ENCODE measurements around the gene TGFBR3L.
A peak's percentile ranks its signal among the peaks of the same experiment; 100 is the strongest.
"Not testable (repeated sequence)": the region's sequence is repeated elsewhere in the genome, so short reads cannot be mapped to it uniquely, and the experiment has no call there.

The TGFBR3L gene

DNA sequence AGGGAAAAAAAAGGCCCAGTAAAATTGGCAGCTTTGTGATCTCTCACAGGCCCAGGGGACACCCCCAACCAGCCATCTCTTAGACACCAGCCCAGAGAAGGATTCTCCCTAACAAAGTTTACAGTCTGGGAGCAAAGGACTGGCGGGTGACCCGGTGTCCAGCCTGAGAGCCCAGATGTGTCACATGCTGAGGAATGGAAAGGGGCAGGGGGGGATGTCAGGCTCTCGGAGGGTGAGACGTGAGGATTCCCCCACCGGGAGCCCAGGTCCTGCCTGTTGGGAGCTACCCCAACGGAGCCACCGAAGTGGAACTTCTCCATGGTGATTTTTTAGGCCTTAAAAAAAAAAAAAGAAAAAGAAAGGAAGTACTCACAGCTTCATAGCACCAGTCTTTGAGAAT is 16.1 kb downstream of the TGFBR3L start:
- no peak for DNase-seq

DNA sequence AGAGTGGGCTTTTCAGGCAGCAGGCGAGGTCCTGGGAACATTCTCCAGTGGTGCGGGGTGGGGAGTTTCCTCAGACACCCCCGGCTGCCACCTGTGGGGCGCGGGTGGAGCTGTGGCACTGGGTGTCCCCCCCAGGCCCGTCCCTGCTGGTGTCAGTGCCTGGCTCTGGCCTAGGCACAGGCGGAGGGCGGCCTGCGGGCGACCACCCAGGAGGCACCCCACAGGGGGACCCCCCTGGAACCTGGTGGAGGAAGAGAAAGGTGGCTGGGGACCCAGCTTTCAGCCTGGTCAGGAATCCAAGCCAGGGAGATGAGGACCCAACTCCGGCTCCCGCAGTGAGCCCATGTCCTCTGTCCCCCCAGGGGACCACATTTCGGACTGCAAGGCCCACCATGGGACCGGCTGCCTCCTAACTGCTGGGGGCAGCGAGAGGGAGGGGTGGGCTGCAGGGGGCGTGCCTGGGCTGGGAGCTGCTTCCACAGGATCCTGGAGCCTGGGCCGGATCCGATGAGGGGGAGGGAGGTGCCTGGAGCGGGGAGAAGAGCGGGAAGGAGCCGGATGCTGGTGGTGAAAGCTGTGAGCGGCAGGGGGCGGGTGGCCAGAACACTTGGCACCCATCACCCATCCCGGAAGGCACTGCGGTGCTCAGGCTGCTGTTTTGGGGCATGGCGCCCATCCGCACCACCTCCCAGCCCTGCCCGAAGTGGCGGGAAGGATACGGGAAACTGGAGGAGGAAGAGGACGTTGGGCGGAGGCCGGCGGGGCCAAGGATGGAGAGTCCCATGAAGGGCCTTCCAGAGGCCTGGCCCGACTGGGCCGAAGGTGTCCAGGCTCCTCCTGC is 16.8 kb downstream of the TGFBR3L start:
- no peak for DNase-seq

DNA sequence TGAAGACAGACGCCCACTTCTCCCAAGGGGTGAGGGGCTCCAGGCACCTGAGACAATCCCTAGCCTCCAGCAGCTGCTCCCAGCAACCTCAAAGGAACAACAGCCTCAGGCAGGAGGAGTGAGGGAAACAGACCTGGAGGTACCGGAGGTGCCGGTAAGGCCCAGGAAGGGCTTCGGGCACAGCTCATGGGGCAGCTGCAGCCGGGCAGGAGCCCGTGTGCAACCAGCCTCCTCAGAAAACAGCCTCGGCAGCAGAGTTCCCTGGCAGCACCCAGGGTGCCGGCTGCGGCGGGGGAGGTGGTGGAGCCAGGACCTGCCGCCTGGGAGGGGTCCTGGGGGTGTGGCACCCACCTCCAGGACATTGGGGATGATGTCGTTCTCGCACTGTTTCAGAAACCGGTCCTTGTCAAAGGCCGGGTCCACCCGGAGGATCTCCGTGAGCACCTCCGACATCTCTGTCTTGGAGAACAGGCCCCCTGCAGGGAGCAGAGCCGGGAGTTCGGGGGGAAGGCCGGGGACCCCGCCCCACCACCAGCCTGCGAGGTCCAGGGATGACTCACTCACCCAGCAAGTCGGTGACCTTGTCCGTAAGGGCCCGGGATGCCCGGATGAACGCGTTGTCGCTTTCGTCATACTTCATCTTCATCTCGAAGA is 17.8 kb downstream of the TGFBR3L start:
- DNase-seq = no peak

DNA sequence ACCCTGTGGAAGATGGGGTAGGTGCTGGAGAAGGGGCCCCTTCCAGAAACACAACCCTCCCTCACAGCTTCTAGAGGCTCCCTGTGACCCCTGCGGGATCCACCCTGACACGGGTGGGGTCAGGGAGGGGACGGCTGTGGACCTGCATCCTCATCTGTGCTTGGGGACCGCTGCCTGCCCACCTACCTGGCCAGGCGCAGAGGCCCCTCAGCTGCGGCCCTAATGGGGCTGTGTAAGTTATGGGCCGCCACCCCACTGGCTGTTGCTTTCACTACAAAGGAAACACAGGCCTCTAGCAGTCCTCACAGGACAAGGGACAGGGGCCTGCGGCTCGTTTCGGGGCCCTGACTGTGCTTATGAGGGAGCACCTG is 18.3 kb downstream of the TGFBR3L start:
- DNase-seq = no peak

DNA sequence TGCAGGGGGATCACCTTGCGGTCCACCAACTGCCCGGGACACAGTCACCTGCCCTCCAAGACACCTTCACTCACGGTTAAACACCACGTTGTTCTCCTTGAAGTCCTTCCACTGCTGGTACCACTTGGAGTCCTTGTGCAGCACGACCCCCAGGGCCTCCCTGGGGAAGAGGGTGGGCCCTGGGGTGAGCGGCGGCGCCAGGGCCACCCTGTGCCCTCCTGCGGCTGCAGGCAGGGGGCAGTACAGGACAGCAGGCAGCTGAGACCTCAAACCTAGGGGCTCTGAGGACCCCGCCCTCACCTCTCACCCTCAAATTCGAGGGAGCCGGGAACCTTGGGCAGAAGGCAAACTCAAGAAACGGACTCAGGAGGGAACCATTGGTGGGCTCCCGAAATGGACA is 18.8 kb downstream of the TGFBR3L start:
- no peak for DNase-seq

DNA sequence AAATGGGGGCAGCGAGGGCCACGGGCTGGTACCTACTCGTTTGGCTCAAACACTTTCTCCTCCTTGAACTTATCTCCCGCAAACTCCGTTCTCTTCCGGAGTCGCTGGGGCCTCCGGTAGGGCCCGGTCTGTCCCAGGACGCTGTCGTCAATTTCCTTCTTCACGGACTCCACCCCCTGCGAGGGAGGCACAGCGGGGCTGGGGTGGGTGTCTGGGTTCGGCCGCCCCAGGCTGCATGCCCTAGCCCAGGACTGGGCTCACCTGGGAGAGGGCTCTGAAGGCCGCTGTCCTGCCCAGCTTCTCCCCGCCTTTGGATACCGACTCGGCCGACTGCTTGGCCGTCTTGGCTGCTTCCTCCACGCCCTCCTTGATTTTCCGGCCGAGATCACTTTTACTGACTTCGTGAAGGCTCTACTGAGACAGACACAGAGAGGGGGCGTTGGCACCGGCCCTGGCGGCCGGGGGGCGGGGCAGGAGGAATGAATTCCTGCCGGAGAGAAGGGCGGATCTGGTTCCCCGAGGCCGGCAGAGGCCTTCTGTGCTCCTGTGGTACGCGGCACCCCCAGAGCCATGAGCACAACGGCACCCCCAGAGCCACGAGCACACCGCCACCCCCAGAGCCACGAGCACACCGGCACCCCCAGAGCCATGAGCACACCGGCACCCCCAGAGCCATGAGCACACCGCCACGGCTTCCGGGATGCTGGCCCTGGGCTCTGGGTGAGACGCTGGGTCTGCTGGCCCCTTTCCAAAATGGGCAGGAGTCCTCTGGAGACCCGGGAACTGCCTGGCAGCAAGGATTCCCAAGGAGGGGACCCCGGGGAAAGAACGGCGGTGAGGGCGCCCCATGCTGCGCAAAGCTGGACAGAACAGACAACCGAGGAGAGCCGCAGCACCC is 19.4 kb downstream of the TGFBR3L start:
- no peak for DNase-seq

DNA sequence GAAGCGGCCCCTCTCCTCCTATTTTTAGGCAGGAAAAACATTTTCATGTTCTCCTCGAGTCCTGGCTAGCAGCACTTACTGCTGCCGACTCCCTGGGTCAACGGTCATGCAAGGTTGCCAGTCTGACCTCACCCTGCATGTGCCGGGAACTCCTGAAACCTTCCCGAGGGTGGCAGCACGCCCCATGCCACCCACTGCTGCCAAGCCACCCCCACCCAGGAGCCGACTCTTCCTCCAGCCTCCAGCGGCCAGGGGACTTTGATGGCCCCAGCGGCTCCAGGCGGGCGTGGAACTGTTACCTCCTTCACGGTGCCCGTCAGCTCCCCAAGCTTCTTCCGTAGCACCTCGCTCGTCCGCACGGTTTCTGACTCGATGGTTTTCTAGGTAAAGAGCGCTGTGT is 20.1 kb downstream of the TGFBR3L start:
- DNase-seq = no peak

DNA sequence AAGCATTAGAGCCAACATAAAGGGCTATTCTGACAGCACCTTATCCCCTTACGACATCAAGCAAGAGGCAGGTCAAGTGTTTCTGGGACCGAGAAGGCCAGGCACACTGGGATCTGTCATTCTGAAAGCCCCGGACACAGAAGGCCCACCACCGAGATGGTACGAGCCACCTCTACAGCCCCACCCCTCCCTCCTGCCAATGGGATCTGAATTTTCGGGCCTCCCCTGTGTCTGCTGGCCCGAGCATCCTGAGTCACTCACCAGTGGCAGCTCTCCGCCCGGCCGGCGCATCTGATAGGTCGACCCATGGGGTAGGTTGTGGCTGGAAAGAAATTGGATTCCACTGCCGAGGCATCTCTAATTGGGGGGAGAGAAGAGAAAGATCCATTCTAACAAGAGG is 26.2 kb downstream of the TGFBR3L start:
- DNase-seq = no peak

DNA sequence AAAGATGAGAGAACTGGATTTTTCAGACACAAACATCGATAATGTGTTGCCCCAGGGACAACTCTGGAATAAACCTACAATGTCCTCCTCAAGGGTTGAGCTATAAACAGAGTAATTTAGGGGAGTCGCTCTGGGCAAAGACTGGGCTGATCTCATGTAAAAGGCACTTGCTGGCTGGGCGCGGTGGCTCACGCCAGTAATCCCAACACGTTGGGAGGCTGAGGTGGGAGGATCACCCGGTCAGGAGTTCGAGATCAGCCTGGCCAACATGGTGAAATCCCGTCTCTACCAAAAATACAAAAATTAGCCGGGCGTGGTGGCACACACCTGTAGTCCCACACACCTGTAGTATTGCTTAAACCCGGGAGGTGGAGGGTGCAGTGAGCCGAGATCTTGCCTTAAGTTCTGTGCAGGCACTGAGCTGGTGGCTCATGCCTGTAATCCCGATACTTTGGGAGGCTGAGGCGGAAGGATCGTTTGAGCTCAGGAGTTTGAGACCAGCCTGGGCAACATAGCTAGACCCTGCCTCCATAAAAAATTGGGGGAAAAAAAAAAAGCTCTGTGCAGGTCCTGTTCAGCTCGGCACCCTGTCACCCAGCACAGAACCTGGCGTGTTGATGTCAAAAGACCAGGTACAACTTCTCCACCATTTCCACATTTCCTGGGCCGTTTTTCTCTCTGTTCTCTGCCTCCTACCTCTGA is 27.4 kb downstream of the TGFBR3L start:
- DNase-seq = no peak

DNA sequence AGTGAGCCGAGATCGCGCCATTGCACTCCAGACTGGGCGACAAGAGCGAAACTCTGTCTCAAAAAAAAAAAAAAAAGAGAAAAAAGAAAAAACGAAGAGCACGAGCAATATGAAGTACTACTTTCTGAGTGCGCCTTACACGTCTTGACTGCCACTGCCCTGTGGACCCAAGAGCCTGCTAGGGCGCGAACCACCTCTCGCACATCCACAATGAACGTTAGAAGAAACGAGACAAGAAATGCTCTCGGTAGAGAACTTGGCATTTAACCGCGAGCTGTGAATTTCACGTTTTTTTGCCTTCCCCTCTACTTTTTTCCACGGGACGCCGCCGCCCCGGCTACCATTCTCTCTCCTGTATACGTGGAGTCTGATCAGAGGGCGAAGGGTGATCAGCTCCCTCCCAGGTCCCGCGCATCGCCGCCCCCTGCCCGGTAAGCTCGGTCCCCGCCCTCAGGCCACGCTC is 28.4 kb downstream of the TGFBR3L start:
- no peak for DNase-seq

DNA sequence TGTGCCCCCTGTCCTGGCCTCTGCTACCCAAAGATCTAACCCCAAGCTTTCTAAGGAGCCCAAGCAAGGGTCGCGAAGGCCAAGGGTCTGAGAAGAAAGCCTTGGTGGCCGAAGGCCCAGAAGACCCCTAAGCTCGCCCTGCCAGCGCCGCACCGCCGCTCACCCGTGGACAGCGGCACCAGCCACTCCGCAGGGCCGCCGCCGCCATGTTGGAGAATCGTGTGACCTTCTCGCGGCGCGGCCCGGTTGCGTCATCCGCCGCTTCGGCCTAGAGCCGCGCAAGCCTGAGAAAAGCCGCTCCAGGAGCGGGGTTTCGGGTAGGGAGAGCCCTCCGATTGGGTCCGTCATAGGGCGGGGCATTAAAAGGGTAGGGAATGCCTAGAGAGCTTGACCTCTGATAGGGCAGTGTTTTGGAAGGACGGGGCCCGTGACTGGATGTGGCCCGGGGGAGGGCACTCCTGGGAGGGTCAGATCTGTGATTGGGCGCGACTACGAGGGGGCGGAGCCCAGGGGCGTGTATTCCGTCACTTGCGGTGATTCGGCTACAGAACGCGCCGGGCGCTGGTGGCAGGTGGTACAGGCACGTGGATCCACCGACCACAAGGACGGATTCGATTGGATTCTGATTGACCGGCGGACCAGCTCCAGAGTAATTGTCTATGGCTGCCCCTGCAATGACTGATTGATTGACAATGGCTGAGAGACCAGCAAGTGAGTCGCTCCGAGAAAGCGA is 29.0 kb downstream of the TGFBR3L start, which contains the start of gene TIMM44:
Gene TIMM44, minus strand, starts transcription at position 223 of the 733 bp plus-strand sequence. Its CDS starts 15 bp downstream, at position 208.
- peak; percentile 99 for DNase-seq

DNA sequence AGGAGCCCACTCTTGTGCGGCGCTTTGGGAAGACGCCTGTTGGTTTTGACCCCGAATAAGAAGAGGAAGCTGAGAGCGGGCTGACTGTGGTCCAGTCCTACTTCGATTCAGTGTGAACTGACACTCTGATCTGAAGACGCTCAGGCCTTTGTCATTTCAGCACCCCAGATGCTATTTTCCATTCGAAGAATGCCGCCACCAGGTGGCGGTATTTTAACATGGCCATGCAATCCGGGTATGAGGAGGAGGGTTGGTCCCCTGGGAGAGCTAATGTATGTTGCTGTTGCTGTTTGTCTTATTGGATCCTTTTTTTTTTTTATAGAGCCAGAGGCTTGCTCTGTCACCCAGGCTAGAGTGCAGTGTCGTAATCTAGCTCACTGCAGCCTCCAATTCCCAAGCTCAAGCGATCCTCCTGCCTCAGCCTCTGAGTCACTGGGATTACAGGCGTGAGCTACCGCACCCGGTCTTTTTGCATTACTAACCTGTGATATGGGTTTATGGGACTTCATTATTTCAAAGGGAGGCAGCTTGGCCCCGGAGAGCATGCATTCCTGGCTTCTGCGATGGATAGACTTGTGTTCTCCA is 29.6 kb downstream of the TGFBR3L start:
- peak; percentile 91 for DNase-seq

DNA sequence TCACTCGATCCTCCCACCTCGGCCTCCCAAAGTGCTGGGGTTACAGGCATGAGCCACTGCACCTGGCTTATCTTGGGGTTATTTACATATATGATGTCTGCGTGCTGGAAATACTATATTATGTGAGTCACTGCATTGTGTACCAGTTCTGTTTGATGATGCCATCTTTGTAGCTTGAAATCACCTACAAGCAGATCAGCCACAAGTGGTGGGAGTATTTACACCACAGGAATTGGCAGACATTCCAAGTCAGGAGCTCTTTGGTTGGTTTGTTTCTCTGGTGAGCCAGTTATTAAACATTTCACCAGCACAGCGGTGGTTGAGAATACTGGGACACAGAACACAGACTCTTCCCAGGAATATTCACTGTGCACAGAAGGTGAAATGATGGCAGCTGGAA is 33.3 kb downstream of the TGFBR3L start:
- no peak for DNase-seq

DNA sequence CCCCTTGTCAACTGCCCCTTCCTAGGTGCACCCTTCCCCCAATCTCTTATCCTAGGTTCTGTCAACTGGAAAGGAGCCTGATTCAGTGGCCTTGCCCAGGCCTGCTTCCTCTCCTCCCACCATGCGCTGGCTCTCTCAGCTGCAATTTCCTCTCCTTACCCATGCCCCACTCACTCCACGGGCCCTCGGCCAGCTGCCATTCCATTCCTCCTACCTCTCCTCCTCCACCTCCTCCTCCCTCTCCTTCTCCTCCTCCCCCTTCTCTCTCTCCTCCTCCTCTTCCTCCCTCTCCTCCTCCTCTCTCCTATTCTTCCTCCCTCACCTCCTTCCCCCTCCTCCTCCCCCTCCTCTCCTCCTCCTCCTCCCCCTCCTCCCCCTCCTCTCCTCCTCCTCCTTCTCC is 38.4 kb downstream of the TGFBR3L start:
- DNase-seq = no peak

DNA sequence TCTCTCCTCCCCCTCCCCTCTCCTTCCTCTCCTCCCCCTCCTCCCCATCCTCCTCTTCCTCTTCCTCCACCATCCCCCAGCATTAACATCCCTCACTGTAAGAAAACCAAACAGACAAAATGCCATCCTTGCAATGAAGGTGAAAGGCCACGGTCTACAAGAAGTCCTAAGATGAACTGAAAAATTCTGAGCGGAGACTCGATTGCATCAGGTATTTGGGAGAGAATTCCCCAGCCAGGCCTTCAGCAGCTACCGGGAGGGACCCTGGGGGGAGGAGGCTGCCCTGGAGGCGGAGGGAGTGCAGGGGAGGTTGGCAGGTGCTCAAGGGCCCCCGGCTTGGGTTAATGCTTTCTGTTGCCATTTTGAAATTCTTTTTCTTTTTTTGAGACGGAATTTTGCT is 38.9 kb downstream of the TGFBR3L start:
- DNase-seq = no peak

DNA sequence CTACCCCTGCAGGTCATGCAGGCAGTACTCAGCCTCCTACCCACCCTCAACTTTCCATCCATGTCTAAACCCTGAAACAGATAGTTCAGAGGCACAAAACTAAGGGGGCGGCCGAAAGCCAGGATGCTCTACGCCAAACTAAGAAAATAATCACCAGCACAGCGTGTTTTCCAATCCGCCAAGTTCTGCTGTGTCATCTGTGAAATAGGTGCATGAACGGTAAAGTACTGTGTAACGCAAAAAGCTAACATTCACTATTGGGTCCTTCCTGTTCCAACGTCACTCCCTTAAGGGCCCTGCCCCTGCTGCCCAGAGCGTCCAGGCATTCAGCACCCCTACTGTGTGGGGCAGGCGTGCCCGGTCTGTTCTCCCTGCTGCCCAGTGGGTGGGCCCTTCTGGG is 41.1 kb downstream of the TGFBR3L start:
- no peak for DNase-seq

DNA sequence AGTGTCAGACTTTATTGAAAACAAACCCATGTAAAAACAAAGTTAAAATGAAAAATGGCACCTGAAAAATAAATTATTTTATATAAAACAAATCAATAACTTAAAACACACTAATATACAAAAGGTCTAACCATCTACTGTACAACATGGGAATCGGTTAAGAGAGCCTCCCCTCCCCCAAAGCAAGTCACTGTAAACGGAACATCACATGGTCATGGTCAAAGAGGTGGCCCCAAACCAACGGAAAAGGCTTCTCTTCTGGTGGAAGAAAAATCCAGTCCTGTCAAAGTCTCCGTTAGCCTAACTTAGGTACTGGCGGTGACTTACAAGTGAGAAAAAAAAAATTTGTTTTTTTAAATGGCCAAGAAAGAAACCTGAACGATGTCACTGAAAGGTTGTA is 44.6 kb downstream of the TGFBR3L start:
- no peak for DNase-seq

DNA sequence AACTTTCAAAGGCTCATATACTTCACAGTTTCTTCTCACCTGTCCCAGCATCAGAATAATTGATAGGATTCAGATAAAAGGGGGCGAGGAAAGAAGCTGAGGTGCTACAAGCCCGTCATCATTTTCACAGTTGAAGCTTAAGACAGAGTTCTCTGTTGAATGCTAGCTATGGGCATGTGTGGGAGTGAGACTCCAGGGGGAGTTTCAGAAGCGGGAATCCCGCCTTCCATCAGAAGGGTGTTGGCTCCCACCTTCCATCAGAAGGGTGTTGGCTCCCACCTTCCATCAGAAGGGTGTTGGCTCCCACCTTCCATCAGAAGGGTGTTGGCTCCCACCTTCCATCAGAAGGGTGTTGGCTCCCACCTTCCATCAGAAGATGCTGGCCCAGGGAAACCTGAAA is 46.5 kb downstream of the TGFBR3L start:
- not testable (repeated sequence) for DNase-seq

DNA sequence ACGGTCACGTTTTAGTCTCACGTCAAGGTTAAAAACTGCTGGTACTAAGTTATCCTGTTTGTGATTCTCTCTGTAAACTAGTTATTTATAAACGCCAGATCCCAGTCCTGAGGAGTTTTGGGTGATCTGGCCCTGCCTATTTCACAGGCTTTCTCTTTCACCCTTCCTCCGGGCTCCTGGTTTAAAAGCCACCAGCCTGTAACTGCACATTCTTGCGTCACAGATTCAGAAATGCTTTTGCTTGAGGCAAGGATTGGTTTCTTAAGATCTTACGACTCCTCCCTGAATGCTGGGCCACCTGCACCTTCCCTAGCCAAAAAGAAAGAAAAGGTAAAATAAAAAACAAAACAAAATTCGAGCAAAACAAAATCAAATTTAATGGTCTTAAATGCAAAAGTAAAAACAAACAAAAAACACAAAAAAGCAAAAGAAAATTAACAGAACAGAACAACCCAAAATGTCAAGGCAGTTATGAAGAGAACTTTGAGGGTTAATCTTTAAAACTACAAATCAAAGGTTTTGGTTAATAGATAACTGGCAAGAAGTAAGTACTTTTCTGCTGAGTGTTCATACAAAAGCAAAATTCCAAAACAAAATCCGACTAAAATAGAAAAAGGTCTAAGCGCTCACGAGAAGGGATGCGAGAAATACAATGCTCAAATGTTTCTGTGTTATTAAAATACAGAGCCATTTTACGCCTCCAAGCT is 47.4 kb downstream of the TGFBR3L start:
- DNase-seq = no peak

DNA sequence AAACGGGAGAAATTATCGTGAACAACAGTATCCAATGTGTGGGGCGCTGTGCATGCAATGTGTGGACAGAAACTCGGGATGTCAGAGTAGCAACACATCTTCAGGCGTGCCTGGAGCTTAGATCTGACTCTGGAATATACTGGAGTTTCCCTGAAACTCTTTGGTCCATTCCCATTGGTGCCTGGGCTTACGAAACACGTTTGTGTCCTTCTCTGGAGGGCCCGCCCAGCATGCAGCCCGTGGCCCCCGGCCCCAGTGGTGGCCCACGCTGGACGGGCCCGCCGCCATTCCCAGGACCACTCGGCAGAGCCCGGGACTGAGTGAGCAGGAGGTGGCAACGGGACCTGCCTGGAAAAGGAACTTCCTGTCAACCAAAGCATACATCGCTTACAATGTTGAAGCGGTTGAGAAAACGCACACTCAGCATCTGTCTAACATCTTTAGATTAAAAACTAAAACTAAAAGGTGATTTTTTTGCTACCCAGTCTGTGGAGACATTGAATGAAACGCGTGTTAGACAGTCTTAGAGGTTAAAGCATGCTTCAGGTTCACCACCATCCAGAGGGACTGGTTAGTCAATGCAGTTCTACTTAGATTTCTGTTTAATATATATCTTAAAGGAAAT is 48.1 kb downstream of the TGFBR3L start:
- no peak for DNase-seq

All from stimulated activated CD4-positive, alpha-beta T cell treated with anti-CD3 and anti-CD28 coated beads, Interleukin-15, amount 100 ng/mL, for 24 hours (primary cell).